Measurements from ENCODE around the gene KIF1B.
"Not testable (repeated sequence)": the region's sequence is repeated elsewhere in the genome, so short reads cannot be mapped to it uniquely, and the experiment has no call there.

Gene KIF1B

DNA sequence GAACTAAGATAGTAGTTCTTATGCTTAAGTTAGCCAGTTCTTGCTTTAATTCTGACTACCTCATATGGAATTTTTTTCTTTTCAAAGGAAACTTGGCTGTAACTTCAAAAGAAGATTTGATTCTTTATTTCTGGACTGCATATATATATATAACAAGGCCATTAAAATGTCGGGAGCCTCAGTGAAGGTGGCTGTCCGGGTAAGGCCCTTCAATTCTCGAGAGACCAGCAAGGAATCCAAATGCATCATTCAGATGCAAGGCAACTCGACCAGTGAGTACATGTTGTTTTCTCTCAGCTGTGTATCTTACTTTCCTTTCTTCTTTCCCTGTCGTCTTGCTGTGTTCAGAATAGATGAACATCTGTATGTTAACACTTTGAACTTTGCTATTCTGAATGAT is 21.8 kb downstream of the KIF1B start:
- DNase-seq (ENCODE audit: low read depth in 3 of 3), result no peak

DNA sequence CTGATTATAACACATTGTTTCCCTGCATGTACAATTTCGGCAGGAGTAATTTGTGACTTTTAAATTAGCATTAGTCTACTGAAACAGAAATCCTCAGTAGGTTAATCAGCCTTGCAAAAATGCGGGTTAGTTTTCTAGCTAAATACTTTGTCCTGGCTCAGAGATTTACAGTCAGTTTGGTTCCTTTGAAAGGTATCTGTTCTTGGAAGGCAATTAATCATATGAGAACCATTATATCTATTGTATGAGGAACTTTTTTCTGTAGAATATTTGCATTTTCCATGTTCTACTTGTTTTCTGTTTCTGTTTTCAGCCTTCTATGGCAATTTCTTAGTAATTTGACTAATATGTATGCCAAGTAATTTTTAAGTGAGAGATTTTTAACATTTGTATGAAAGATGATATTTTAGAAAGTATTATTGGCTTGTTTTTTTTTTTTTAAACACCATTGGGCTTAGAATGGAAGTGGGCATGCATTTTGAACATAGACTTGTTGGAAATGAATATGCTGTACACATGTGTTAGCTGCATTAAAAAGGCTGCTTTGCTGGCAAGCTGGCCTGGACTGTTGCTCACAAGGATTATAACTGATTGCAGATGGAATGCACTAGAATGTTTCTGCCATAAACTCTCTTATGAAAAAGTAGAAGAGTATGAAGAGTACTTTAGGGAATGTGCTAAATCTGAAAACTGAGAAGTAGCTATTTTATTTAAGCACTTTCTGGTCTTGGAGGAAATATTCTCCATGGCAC is 26.2 kb downstream of the KIF1B start:
- DNase-seq (ENCODE audit: low read depth in 3 of 3), result no peak

DNA sequence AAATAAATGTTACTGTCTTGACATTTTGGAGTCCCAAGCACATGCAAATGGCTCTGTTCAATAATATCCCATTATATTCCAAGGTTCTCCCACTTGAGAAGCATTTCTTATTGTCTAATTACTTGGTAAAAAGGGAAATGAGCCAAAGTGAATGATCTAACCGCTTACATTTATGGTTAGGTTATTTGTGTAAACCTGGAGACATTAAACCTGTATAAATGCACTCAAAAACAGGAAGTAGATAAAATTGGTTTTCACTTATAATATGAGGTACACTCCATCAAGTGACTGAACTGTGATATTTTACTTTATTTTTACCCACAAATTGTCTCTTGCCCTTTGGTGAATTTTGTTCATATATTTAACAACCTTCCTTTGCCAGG is 26.8 kb downstream of the KIF1B start:
- DNase-seq (ENCODE audit: low read depth in 3 of 3), result no peak

DNA sequence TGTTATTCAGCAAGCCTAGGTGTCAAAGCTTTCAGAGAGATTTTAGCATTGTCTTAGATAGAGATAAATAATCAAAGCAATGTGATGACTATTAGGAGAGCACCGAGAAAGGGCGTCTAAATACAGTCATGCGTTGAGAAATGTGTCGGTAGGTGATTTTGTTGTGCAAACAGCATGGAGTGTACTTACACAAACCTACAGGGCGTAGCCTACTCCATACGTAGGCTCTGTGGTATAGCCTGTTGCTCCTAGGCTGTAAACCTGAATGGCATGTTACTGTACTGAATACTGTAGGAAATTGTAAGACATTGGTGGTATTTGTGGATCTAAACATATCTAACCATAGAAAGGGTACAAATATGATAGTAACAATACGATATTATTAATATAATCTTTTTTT is 31.8 kb downstream of the KIF1B start:
- no peak for DNase-seq (ENCODE audit: low read depth in 3 of 3)

DNA sequence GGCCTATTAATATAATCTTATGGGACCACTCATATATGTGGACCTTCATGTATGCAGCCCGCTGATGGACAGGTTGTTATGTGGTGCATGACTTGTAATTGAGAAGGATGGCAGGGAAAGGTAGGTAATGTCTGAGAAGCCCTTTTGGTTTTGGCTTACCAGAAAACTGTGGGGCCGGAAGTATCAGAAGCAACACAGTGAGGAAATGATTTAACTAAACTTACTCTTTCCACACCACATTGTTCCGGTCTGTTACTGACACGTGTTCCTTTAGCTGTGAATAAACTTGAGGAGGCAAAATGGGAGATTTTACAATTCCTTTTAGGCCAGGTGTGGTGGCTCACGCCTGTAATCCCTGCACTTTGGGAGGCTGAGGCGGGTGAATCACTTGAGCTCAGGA is 32.4 kb downstream of the KIF1B start:
- DNase-seq (ENCODE audit: low read depth in 3 of 3), result no peak

DNA sequence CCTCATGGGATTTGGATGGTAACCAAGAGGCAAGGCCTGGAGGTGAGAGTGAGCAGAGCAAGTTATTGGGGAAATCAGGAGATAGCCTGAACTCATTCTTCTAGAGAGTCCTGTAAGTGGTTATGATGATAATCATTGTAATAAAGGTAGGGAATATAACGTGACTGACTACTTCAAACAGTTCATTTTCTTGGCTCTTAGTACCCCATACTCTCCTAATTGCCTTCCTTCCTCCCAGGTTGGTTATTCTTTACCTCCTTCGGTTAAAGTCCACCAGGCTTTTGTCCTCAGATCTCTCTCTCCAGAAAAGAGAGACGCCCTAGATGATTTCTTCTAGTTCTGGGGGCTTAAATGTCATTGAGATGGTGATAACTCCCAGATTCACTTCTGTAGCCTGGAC is 35.3 kb downstream of the KIF1B start:
- DNase-seq (ENCODE audit: low read depth in 3 of 3), result no peak

DNA sequence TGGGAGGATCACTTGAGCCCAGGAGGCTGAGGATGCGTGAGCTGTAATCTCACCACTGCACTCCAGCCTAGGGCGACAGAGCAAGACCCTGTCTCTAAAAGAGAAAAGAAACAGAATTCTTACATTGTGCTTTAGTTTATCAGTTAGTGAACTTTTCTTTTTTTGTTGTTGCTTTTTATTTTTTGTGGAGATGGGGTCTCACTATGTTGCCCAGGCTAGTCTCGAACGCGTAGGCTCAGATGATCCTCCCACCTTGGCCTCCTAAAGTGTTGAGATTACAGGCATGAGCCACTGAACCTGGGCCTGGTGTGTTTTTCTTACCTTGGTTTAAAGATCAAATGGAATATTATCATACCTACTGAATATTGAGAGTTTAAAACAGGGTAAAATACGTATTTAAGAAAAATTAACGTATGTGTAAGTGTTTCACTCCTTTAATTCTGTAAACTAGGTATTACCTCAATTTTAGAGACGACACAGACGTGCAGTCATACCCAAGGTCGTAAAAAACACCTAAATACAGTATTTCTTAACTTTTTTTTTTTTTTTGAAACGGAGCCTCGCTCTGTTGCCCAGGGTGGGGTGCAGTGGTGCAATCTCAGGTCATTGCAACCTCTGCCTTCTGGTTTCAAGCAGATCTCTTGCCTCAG is 39.6 kb downstream of the KIF1B start:
- no peak for DNase-seq (ENCODE audit: low read depth in 3 of 3)

DNA sequence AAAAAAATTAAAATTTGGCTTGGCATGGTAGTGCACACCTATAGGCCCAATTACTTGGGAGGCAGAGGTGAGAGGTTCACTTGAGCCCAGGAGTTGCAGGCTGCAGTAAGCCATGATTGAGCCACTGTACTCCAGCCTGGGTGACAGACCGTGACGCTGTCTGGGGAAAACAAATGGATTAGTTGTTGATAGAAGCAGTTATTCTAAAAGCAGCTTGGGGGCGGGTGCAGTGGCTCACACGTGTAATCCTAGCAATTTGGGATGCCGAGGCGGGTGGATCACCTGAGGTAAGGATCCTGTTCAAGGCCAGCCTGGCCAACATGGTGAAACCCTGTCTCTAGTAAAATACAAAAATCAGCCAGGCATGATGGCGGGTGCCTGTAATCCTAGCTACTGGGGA is 40.3 kb downstream of the KIF1B start:
- DNase-seq (ENCODE audit: low read depth in 3 of 3), result no peak

DNA sequence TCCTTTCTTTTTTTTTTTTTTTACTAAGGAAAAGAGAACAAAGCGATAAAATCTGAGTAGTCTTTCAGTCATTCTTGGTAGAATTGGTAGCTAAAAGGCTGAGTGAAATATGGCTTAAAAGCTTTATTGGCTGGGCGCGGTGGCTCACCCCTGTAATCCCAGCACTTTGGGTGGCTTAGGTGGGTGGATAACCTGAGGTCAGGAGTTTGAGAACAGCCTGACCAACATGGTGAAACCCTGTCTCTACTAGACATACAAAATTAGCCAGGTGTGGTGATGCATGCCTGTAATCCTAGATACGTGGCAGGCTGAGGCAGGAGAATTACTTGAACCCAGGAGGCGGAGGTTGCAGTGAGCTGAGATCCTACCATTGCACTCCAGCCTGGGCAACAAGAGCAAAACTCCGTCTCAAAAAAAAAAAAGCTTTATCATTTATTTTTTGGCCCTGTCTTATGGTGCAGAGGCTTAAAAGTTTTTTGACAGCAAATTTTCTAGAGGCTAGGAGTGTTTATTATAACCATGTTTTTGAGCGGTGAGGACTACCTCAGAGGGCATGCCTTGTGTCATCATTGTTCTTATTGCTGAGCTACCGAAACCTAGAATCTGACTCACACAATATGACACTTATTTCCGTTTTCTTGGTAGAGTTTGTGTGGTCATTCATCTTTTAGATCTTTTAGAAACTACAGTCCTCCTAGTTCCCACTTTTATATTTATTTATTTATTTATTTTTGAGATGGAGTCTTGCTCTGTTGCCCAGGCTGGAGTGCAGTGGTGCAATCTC is 41.1 kb downstream of the KIF1B start:
- DNase-seq (ENCODE audit: low read depth in 3 of 3), result not testable (repeated sequence)

DNA sequence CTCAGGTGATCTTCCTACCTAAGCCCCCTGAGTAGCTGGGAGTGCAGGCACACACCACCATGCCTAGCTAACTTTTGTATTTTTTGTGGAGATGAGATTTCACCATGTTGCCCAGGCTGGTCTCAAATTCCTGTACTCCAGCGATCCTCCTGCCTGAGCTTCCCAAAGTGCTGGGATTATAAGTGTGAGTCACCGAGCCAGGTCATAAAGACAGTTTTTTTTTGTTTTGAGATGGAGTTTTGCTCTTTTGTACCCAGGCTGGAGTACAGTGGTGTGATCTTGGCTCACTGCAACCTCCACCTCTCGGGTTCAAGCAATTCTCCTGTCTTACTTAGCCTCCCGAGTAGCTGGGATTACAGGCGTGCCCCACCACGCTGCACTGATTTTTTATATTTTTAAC is 42.1 kb downstream of the KIF1B start:
- no peak for DNase-seq (ENCODE audit: low read depth in 3 of 3)

DNA sequence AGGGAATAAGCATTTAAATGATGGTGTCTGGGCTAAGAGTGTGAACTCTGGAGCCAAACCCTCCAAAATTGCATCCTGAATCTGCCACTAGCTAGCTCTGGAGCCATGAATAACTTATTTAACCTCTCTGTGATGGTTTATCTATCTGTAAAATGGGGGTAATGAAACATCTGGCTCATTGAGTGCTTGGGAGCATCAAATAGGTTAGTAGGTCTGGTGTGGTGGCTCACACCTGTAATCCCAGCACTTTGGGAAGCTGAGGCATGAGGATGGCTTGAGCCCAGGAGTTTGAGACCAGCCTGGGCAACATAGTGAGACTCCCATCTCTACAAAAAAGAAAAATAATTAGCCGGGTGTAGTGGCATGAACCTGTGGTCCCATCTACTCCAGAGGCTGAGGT is 42.8 kb downstream of the KIF1B start:
- DNase-seq (ENCODE audit: low read depth in 3 of 3), result no peak

DNA sequence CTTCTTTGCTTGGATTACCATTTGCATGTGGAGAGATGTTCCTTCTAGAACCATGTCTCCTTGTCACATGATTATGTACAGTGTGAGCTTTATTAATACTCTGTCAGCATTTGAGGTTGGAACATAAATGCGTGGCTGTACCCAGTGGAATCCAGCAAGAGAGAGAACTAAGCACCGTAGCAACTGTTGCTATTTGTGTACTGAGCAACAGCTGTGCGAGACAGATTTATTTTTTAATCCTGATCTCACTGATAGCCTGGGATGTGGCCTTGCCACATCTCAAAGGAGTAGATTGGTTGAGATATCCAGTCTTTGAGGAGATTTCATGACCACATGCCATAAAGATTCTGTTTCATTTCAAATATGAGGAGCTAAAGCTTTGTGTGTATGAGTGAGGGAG is 43.4 kb downstream of the KIF1B start:
- DNase-seq (ENCODE audit: low read depth in 3 of 3), result no peak

DNA sequence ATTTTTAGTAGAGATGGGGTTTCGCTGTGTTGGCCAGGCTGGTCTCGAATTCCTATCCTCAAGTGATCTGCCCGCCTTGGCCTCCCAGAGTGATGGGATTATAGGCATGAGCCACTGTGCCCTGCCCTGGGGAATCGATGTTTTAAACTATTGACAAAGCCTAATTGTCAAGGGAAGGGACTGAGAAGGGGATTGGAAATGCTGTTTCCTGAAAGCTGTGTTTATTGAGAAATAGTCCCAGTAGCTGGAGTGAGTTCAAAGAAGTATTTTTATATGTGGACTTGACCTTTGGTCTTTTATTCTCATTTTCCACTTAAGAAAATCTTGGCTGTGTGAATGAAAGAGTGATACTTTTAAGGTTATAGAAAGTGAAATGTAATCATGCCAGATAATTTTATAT is 47.5 kb downstream of the KIF1B start:
- DNase-seq (ENCODE audit: low read depth in 3 of 3), result no peak

DNA sequence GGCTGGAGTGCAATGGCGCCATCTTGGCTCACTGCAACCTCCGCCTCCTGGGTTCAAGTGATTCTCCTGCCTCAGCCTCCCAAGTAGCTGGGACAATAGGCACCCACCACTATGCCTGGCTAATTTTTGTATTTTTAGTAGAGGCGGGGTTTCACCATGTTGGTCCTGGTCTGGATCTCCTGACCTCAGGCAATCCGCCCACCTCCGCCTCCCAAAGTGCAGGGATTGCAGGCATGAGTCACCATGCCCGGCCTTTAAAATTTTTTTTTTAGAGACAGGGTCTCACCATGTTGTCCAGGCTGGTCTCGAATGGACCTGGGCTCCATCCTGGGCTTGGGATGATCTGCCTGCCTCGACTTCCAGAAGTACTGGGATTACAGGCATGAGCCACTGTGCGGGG is 49.2 kb downstream of the KIF1B start:
- not testable (repeated sequence) for DNase-seq (ENCODE audit: low read depth in 3 of 3)

DNA sequence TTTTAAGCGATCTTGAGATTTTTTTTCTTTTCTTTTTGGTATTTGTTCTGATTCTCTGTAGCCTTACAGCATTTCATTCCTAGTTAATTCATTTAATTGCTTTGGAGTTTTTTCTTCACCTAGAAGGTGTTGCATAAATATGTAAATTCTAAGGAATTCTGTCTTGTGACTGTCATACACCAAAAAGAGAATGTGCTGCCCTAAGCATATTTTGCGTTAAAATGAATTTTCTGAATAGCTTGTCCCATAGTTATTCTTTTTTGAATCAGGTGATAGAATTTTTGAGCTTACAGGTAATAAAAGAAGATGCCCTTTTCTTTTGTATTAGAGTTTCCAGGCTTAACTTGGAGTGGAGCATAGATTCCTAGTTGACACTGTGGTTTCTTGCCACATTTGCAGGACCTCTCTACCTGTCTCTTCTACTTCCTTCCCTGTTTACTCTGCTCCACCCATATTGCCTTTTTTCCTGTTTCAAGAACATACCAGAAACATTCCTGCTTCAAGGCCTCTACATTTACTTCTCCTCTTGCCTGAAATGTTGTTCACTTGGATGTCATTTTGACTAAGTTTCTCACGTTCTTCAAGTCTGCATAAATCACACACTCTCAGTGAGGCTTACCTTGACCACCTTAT is 53.2 kb downstream of the KIF1B start:
- no peak for DNase-seq (ENCODE audit: low read depth in 3 of 3)

DNA sequence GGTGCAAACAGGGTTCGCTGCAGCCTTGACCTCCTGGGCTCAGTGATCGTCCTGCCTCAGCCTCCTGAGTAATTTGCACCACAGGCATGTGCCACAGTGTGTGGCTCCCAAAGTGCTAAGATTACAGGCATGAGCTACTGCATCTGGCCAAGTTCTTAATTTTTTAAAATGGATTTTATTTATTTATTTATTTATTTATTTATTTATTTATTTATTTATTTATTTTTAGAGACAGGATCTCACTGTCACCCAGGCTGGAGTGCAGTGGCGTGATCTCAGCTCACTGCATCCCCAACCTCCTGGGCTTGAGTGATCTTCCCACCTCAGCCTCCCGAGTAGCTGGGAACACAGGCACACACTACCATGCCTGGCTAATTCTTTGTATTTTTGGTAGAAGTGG is 54.7 kb downstream of the KIF1B start:
- no peak for DNase-seq (ENCODE audit: low read depth in 3 of 3)

DNA sequence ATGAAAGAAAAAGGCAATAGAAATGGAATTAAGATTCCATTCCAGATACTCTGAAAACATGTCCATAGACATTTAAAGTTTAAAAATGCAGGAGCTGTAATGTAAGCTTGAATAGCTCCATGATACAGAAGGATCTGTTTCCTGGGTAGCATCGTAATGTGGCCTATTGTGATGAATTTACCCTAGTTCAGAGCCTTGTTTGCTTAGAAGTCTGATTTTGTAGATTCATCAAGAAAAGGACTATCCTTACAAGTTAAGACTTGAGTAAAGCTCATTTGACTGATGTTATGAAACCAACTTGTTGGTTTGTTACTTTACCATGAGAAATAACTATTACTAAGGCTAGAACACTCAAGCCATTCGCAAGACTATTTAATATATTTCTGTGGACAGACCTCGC is 55.5 kb downstream of the KIF1B start:
- DNase-seq (ENCODE audit: low read depth in 3 of 3), result no peak

DNA sequence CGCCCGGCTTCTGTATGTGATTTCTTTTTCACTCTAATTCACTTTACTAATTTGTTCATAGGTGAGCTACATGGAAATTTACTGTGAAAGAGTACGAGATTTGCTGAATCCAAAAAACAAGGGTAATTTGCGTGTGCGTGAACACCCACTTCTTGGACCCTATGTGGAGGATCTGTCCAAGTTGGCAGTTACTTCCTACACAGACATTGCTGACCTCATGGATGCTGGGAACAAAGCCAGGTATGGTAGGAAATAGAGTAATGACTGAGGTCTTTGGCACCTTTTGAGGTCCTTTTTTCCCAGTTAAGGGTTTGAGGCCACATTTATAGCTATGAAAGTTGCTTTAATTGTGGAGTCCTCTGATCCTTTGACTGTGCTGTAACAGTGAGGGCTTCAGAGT is 56.9 kb downstream of the KIF1B start:
- DNase-seq (ENCODE audit: low read depth in 3 of 3), result no peak

DNA sequence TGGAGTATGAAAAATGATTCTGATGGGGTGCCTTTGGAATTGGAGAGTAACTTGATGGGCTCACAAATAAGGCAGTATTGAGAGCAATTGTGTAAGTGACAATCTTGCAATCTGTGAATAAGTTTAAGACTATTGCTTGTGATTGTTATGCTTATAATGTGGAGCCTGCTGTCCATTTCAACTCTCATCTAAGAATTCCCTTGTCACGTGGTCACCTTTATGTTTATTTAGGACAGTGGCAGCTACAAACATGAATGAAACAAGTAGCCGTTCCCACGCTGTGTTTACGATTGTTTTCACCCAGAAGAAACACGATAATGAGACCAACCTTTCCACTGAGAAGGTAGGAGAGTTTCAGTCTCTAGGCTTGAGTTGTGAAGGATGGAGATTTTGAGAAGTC is 57.6 kb downstream of the KIF1B start:
- no peak for DNase-seq (ENCODE audit: low read depth in 3 of 3)

DNA sequence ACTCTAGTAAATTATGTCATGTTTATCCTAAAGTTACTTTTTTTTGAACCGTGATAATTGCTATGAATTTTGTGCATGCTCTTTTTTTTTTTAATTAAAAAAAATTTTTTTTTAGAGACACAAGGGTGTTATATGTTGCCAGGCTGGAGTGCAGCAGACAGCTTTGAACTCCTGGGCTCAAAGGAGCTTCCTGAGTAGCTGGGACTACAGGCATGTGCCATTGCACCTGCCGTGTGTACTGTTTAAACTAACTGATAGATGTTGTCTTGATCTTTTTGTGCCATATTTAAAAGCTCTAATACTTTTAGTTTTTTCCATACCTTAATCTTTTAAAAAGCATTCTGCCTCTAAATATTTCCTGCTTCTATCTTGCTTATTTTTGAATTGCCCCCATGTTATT is 60.7 kb downstream of the KIF1B start:
- DNase-seq (ENCODE audit: low read depth in 3 of 3), result no peak

DNA sequence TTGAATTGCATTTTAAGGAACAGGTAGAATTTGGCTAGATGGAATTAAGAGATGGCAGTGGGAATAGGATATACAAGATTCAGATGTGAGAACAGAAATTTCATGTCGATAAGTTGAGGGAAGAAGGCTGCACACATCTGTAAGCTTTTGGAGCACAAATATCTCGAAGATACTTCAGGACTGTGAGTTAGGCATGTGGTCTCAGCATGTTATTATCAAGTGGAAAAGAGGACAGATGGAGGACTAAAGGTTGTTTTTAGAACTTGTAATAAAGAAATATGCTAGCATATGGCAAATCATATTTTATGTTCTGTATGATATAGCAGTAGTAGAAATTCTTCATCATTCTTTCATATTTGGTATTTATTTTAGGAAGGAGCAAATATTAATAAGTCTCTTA is 61.5 kb downstream of the KIF1B start:
- no peak for DNase-seq (ENCODE audit: low read depth in 3 of 3)

DNA sequence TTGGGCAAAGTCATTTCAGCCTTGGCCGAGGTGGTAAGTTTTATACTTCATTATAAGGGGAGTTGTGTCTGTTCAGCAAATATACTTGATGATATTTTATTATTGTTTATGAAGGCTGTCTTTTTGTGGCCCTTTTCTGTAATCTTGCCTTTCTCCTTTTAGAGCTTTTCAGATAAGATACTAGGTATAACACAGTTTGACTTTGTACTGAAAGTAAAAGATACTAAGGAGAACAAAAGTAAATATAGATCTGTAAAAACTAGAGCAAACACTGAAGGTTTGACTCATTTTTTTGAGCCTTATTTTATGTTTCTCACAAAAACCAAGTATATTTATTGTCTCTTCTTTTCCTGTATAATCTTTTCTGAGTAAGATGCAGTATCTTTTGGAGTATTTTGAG is 61.9 kb downstream of the KIF1B start:
- no peak for DNase-seq (ENCODE audit: low read depth in 3 of 3)

DNA sequence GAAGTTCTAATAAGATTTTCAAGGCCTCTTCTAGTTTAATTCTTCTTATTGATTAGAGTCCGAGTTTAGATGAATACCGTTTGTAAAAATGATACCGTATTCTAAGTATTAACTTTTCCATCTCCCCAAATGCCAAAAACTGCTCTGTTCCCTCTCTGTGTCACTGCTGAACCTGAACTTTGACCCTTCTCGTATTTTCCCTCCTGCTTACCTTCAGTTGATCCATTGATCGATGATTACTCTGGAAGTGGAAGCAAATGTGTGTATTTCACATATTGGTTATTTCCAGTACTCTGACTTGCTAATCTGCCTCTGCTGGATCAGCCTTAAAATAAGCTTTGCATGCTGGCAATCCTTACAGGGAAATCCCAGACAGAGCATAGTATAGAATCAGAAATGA is 68.5 kb downstream of the KIF1B start:
- no peak for DNase-seq (ENCODE audit: low read depth in 3 of 3)

All from stimulated activated CD4-positive, alpha-beta T cell treated with anti-CD3 and anti-CD28 coated beads, TNF-alpha, amount 100 ng/mL, for 48 hours (primary cell).